HEK293T (cell line): ENCODE measurements around the gene EMP3.

Experiments used
- BHLHE40 ChIP-seq: fragments of 450-650 bp; IDR thresholded peaks from 2 replicates; pipeline ENCODE4 v1.6.1; 2016; ENCODE audit warnings: mild to moderate bottlenecking, moderate library complexity, borderline replicate concordance
- ELF4 ChIP-seq: fragments of 450-650 bp; IDR thresholded peaks from 2 replicates; pipeline ENCODE4 v1.6.1; 2017; ENCODE audit warnings: antibody characterized with exemption
- FOXK2 ChIP-seq: fragments of 450-650 bp; IDR thresholded peaks from 2 replicates; pipeline ENCODE4 v1.6.1; 2016; ENCODE audit warnings: mild to moderate bottlenecking
- FOXM1 ChIP-seq: fragments of 450-650 bp; IDR thresholded peaks from 2 replicates; pipeline ENCODE4 v1.6.1; 2017; ENCODE audit warnings: mild to moderate bottlenecking, borderline replicate concordance
- HDGF ChIP-seq: fragments of 450-650 bp; IDR thresholded peaks from 2 replicates; pipeline ENCODE4 v1.6.1; 2017; ENCODE audit warnings: antibody characterized with exemption, borderline replicate concordance
- L3MBTL2 ChIP-seq: fragments of 450-650 bp; conservative IDR thresholded peaks from 2 replicates; pipeline ENCODE4 v1.6.1; 2016; ENCODE audit warnings: mild to moderate bottlenecking
- NFRKB ChIP-seq: fragments of 450-650 bp; IDR thresholded peaks from 2 replicates; pipeline ENCODE4 v1.6.1; 2016; ENCODE audit warnings: mild to moderate bottlenecking, moderate library complexity
- SP1 ChIP-seq: fragments of 450-650 bp; IDR thresholded peaks from 2 replicates; pipeline ENCODE4 v1.6.1; 2017
- SUZ12 ChIP-seq: fragments of 450-650 bp; IDR thresholded peaks from 2 replicates; pipeline ENCODE4 v1.6.1; 2016; ENCODE audit warnings: mild to moderate bottlenecking
- TARDBP ChIP-seq: fragments of 450-650 bp; IDR thresholded peaks from 2 replicates; pipeline ENCODE4 v1.6.1; 2016
- ZNF384 ChIP-seq: fragments of 450-650 bp; IDR thresholded peaks from 2 replicates; pipeline ENCODE4 v1.6.1; 2016

DNA sequence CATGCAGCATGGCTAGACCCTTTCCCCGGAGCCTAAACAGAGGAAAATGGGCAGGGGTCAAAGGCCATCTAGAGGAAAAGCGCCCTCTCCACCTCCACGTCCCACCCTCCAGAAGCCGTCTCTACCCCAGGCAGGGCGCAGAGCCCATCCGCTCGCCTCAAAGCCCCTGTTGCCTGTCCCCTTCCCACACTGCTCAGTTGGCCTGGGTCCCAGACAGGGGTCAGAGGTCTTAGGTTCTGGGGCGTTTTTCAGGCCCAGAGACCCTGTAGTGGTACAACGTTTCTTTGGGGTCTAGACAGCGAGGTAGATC is 38.1 kb downstream of the EMP3 start:
- no peak for TF ChIP-seq HDGF
- TF ChIP-seq BHLHE40: no peak
- no peak for TF ChIP-seq ELF4
- TF ChIP-seq NFRKB: no peak
- TF ChIP-seq ZNF384: no peak
- TF ChIP-seq FOXM1: no peak
- TF ChIP-seq SP1: no peak
- TF ChIP-seq L3MBTL2: no peak
- TF ChIP-seq SUZ12: no peak
- no peak for TF ChIP-seq TARDBP
- no peak for TF ChIP-seq FOXK2
